Common myeloid progenitor, CD34-positive (primary cell): ENCODE measurements around the gene ZFX.

Experiments
- CTCF ChIA-PET: fragments of 350-600 bp; sonication (Branson Sonifier 250); formaldehyde crosslinking; loops from one replicate; lab custom pipeline; 2021; ENCODE audit warnings: antibody characterized with exemption; lab: Charles Lee
- POLR2A ChIA-PET: fragments of 350-600 bp; sonication (Branson Sonifier 250); formaldehyde crosslinking; loops from one replicate; lab custom pipeline; 2021; ENCODE audit warnings: antibody characterized with exemption; lab: Charles Lee
- DNase-seq, 3 donors: peaks; one replicate each; pipeline versions ENCODE4 v3.0.0 to v3.0.0-alpha.2; 2013
- H3K27ac ChIP-seq, 2 experiments: 1 replicate in 1 of 2; 2 replicates in 1 of 2; pipeline ENCODE4 v1.7.0; 2013; ENCODE audit warnings: inconsistent platforms in 2 of 2, low read length in 2 of 2, mild to moderate bottlenecking in 2 of 2, low read depth in 1 of 2, moderate library complexity in 1 of 2; ENCODE audit not compliant: severe bottlenecking in 2 of 2, insufficient read depth in 1 of 2, poor library complexity in 1 of 2
- H3K27me3 ChIP-seq, 5 experiments: replicated peaks in 2 of 5; 1 replicate in 3 of 5; 2 replicates in 2 of 5; pipeline versions ENCODE4 v1.6.1 to v1.7.0; 2013; ENCODE audit warnings: low read length in 4 of 5, mild to moderate bottlenecking in 2 of 5, moderate library complexity in 2 of 5, inconsistent platforms in 1 of 5; ENCODE audit not compliant: insufficient read depth in 5 of 5, control insufficient read depth in 4 of 5
- H3K36me3 ChIP-seq, 4 experiments: 1 replicate in 2 of 4; 2 replicates in 2 of 4; pipeline versions ENCODE4 v1.6.1 to v1.7.0; 2013; ENCODE audit warnings: low read length in 3 of 4, control low read depth in 1 of 4, mild to moderate bottlenecking in 1 of 4; ENCODE audit not compliant: control insufficient read depth in 4 of 4, insufficient read depth in 4 of 4
- H3K4me1 ChIP-seq, 4 experiments: 1 replicate in 3 of 4; 2 replicates in 1 of 4; pipeline versions ENCODE4 v1.6.1 to v1.7.1; 2013; ENCODE audit warnings: low read length in 3 of 4, mild to moderate bottlenecking in 3 of 4, control low read depth in 1 of 4, inconsistent platforms in 1 of 4, moderate library complexity in 1 of 4; ENCODE audit not compliant: control insufficient read depth in 4 of 4, insufficient read depth in 4 of 4; ENCODE audit errors: control extremely low read depth in 1 of 4
- H3K4me3 ChIP-seq, 7 experiments: 1 replicate in 4 of 7; 2 replicates in 3 of 7; pipeline versions ENCODE4 v1.5.1 to v1.7.0; 2013; ENCODE audit warnings: mild to moderate bottlenecking in 7 of 7, low read length in 6 of 7, moderate library complexity in 6 of 7, inconsistent platforms in 2 of 7, low read depth in 2 of 7, control low read depth in 1 of 7; ENCODE audit not compliant: insufficient read depth in 4 of 7, control insufficient read depth in 1 of 7; ENCODE audit errors: extremely low read depth in 1 of 7
- H3K9me3 ChIP-seq, 5 experiments: 1 replicate in 4 of 5; 2 replicates in 1 of 5; pipeline versions ENCODE4 v1.6.1 to v1.7.1; 2013; ENCODE audit warnings: low read length in 4 of 5, mild to moderate bottlenecking in 2 of 5, inconsistent platforms in 1 of 5, low read depth in 1 of 5, moderate library complexity in 1 of 5; ENCODE audit not compliant: control insufficient read depth in 4 of 5, insufficient read depth in 2 of 5; ENCODE audit errors: control extremely low read depth in 1 of 5
- WGBS: methylation state at CpG from one replicate; pipeline ENCODE4 v1.1.5; 2013; ENCODE audit not compliant: insufficient coverage; 5-methylcytosine and 5-hydroxymethylcytosine counted together

The ZFX gene

DNA sequence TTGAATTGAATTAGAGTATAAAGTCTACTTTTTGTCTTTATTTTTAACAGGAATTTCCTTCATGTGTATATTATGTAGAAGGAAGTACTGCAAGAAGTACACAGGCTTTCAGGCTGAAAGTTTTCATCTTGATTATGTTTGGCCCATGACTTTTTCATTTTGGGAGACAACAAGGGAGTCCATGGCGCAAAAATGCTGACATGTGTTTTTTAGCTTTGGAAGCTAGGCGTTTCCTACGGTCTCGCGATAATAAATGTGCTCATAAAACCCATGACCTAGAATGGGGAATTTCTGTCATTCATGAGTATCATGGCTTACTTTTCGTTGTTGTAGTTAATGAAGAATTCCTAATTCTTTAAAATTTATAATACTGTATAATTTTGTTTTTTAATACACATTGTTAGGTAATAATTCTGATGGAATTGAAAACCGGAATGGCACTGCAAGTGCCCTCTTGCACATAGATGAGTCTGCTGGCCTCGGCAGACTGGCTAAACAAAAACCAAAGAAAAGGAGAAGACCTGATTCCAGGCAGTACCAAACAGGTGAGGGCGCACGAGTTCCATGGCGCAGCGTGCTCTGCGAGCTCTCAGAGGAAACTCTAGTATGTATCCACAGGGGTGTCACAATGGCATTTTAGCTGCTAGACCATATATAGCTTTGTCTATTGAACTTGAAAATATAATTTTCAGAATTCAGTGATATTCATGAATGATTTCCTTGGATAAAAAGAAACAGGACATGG, 59.1 kb downstream of the ZFX start:
- POLR2A ChIA-PET = no interaction called here
- WGBS = 96% methylated on average over 6 of the region's 13 CpGs
- Histone ChIP-seq H3K9me3 (no peaks in the 10 kb centered on the region), H3K36me3 (peaks cover 29 to 58% (median 34%) of the 10 kb centered on the region in 4 experiments), H3K27ac (no peak overlapping the region), H3K27me3 (no peaks in the 10 kb centered on the region), H3K4me1 (peaks cover 0 to 7% (median 0%) of the 10 kb centered on the region in 4 experiments), H3K4me3 (no peak overlapping the region)
- DNase-seq = no peak
- CTCF ChIA-PET = no interaction called here

DNA sequence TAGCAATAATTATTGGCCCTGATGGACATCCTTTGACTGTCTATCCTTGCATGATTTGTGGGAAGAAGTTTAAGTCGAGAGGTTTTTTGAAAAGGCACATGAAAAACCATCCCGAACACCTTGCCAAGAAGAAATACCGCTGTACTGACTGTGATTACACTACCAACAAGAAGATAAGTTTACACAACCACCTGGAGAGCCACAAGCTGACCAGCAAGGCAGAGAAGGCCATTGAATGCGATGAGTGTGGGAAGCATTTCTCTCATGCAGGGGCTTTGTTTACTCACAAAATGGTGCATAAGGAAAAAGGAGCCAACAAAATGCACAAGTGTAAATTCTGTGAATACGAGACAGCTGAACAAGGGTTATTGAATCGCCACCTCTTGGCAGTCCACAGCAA, 60.7 kb downstream of the ZFX start:
- Histone ChIP-seq H3K9me3 (no peaks in the 10 kb centered on the region), H3K27me3 (no peaks in the 10 kb centered on the region), H3K27ac (no peak overlapping the region), H3K36me3 (peaks cover 29 to 58% (median 36%) of the 10 kb centered on the region in 4 experiments), H3K4me1 (peaks cover 0 to under 1% (median 0%) of the 10 kb centered on the region in 4 experiments), H3K4me3 (no peak overlapping the region)
- WGBS = 100% methylated on average over 2 of the region's 6 CpGs
- DNase-seq = no peak
- ChIA-PET CTCF (no interaction called here), POLR2A (no interaction called here)

DNA sequence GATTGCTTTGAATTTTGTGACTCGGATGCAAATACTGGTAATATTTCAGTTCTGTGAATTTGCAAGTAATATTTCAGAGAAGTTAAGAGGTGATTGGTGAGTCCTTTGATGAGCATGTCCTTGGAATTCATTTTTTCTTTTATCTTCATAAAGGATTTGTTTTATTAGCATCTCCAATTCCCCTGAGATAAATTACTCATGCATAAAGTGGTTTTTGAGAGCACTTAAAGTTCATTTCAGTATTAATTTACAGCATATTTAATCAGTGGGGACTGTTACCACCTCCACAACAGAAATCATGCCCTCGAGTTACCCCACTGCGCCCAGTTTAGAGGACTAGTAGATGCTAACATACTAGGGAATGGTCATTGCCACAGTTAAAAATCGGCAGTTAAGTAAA, 65.0 kb downstream of the ZFX start:
- Histone ChIP-seq H3K36me3 (peaks cover 20 to 35% (median 24%) of the 10 kb centered on the region in 4 experiments), H3K27me3 (no peaks in the 10 kb centered on the region), H3K4me3 (no peak overlapping the region), H3K27ac (no peak overlapping the region), H3K9me3 (no peaks in the 10 kb centered on the region), H3K4me1 (no peaks in the 10 kb centered on the region)
- POLR2A ChIA-PET = no interaction called here
- CTCF ChIA-PET = no interaction called here
- DNase-seq = no peak
- 90% methylated on average over 2 of the region's 4 CpGs for WGBS

DNA sequence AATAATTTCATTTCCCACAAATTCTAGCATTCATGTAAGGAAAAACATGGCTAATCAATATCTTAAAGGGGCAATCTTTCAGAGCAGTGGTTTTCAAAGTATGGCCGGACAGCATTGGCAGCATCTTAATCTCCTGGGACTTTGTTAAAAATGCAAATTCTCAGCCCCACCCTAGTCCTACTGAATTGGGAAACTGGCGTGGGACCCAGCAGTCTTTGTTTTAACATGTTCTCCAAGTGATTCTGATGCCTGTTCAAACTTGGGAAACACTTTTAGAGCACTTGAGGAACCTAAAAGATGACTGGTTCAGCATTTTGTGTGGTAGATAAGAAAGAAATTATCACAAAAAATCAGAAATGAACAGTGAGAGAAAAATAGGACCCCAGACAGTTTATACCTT, 65.7 kb downstream of the ZFX start:
- ChIA-PET POLR2A (no interaction called here), CTCF (no interaction called here)
- Histone ChIP-seq H3K4me3 (no peak overlapping the region), H3K36me3 (peaks cover 16 to 28% (median 19%) of the 10 kb centered on the region in 4 experiments), H3K27ac (no peak overlapping the region), H3K4me1 (no peaks in the 10 kb centered on the region), H3K9me3 (no peaks in the 10 kb centered on the region), H3K27me3 (no peaks in the 10 kb centered on the region)
- DNase-seq = no peak
- WGBS = 100% methylated on average over 2 of the region's 2 CpGs

DNA sequence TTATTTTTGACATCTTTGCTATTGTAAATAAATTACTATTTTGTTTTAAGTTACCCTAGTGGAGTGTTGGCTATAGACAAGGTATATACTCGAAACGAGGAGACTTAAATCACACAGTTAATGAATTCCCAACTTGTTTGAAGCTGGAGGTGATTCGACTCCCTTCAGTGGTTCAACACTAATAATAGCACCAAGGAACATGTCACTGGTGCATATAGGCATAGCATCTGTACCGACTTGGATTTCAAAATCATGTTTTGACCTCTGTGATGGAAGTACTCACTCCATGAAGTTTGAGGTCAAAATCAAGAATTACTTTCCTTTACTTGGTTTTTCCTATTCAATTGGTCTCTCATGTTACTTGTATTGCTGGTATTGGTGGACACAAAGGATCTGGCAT, 66.5 kb downstream of the ZFX start:
- DNase-seq = no peak
- CTCF ChIA-PET = no interaction called here
- Histone ChIP-seq H3K27ac (no peak overlapping the region), H3K9me3 (no peaks in the 10 kb centered on the region), H3K4me3 (no peak overlapping the region), H3K4me1 (no peaks in the 10 kb centered on the region), H3K27me3 (no peaks in the 10 kb centered on the region), H3K36me3 (peaks cover 8 to 20% (median 12%) of the 10 kb centered on the region in 4 experiments)
- POLR2A ChIA-PET = no interaction called here
- 96% methylated on average over 3 of the region's 4 CpGs for WGBS

DNA sequence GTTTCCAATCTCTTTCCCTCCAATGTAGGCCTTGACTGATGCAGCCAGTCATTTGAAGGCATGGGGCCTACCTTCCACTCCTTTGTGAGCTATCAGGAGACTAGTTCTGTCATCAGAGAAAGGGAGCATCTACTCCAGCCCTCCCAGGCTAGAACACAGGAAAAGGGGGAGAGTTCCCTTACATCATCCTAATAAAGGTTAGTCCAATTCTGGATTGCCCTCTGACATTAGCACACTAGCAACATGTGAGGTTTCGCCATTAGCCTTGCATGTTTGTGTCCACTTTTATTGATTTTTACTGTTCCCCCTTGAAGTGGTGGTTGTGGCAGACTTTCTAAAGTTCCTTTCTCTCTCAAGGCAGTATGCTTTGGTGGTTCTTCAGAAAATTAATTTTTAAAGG, 67.3 kb downstream of the ZFX start:
- ChIA-PET POLR2A (no interaction called here), CTCF (no interaction called here)

DNA sequence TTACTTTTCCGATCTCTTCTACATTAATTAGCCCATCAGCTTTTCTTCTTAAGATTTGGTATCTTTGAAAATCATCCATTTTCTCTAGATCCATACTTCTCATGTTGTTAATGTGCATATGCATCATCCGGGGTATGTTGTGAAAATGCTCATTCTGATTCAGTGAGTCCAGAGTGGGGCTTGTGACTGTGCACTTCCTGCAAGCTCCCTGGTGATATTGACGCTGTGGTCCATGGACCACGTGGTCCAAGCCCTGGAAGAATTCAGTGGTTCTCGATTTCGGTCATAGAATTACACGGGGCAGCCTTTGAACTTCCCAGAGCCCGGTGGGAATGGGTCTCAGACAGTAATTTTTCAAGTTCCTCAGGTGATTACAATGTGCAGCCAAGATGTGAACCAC, 69.8 kb downstream of the ZFX start:
- DNase-seq = no peak
- CTCF ChIA-PET = no interaction called here
- Histone ChIP-seq H3K4me1 (no peaks in the 10 kb centered on the region), H3K36me3 (peaks cover 0 to 2% (median under 1%) of the 10 kb centered on the region in 4 experiments), H3K4me3 (no peak overlapping the region), H3K27ac (no peak overlapping the region), H3K9me3 (no peaks in the 10 kb centered on the region), H3K27me3 (no peaks in the 10 kb centered on the region)
- 94% methylated on average over 4 of the region's 8 CpGs for WGBS
- POLR2A ChIA-PET = no interaction called here

More for the DNA sequence above, 67.3 kb downstream of the ZFX start:
- no peaks in the 10 kb centered on the region for H3K4me1 ChIP-seq
- H3K27me3 ChIP-seq = no peaks in the 10 kb centered on the region
- no peaks in the 10 kb centered on the region for H3K9me3 ChIP-seq
- no peak overlapping the region for H3K4me3 ChIP-seq
- H3K27ac ChIP-seq = no peak overlapping the region
- no CpG with 5 or more reads among the region's 1 CpG for WGBS
- no peak for DNase-seq
- H3K36me3 ChIP-seq = peaks cover 5 to 12% (median 7%) of the 10 kb centered on the region in 4 experiments
